T-helper 1 cell treated with Interleukin-12 subunit alpha and Interleukin-12 subunit beta and Interleukin-4 antibody, amounts not matched to agents 30 ng/mL and 1 ng/mL, for 36 hours (primary cell): ENCODE results near the gene ANKRD44. TPM values are rescaled to one million over a fixed set of nuclear protein-coding genes. Genes with fewer than 3 reads are reported as not detected.
"Not testable (repeated sequence)": the region's sequence is repeated elsewhere in the genome, so short reads cannot be mapped to it uniquely, and the experiment has no call there.

ENCODE experiments used
- intact Hi-C: fragments of 100-400 bp; cut with micrococcal nuclease; formaldehyde crosslinking; loops from one replicate; pipeline ENCODE4 v1.15.1; 2024
- total RNA-seq: library from RNA; stranded (reverse); gene quantifications from 2 replicates; pipeline ENCODE4 v1.2.3, GENCODE V29; 2022

The ANKRD44 gene
- total RNA-seq, 1 donor from 2014 or later: 256 TPM

DNA sequence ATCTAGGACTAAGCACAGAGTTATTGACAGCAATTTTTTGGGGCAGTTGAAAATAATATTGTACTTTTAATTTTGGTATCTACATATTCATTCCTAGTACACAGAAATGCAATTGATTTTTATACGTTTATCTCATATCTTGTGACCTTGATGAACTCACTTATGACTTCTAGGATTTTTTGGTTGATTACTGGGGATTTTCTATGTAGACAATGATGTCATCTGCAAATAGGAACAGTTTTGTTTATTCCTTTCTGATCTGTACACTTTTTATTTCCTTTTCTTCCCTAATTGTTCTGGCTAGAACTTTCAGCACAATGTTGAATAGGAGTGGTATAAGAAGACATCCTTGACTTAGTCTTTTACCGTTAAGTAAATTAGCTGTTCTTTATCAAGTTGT, 240.6 kb downstream of the ANKRD44 start:
- intact Hi-C loops: no loop called here

GRCh38 chr2:197062574-197062973, 248.0 kb downstream of the ANKRD44 start:
- intact Hi-C loops: loop anchor here (5.0 kb wide), 1 partner anchor 135 kb away; the partner anchor contains the start of gene PGAP1

- intact Hi-C loops: no loop called here
These were observed 251.1 kb downstream of the ANKRD44 start for GRCh38 chr2:197059477-197059876.

GRCh38 chr2:197058777-197059300, 251.7 kb downstream of the ANKRD44 start:
- intact Hi-C loops: no loop called here

DNA sequence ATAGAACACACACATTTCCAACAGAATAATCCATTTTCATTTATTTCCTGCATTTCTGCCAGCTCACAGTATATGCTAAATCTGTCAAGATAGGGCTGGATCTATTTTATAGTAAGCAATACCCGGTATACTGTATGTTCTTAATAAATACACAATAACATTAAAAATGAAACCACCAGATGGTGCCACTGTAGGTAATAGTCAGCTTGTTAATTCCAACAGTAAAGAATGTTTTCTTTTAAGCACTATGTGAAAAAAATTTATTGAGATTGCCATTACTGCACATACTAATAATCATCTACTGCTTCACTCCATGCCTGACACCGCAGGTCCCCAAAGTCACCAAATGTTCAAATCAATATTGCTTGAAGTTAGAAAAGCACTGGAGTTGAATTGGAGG, 252.6 kb downstream of the ANKRD44 start:
- intact Hi-C loops: no loop called here

DNA sequence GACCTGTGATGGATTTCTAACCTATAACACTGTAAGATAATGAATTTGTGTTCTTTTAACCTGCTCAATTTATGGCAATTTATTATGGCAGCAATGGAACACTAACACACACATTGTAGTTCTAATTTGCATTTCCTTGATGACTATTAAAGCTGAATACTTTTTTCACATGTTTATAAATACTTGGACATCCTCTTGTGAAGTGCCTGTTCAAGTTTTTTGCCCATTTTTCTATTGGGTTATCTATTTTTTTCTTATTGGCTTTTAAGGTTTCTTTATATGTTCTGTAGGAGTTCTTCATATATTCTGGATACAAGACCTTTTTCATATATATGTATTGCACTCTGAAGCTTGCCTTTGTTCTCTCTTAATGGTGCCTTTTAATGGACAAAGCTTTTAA, 255.5 kb downstream of the ANKRD44 start:
- intact Hi-C loops: no loop called here

GRCh38 chr2:197054437-197054836, 256.1 kb downstream of the ANKRD44 start:
- intact Hi-C loops: no loop called here

GRCh38 chr2:197052356-197052755, 258.2 kb downstream of the ANKRD44 start:
- intact Hi-C loops: no loop called here

GRCh38 chr2:197045115-197045514, 265.5 kb downstream of the ANKRD44 start:
- intact Hi-C loops: no loop called here

- intact Hi-C loops: no loop called here
These were observed 267.8 kb downstream of the ANKRD44 start for GRCh38 chr2:197042739-197043196.

DNA sequence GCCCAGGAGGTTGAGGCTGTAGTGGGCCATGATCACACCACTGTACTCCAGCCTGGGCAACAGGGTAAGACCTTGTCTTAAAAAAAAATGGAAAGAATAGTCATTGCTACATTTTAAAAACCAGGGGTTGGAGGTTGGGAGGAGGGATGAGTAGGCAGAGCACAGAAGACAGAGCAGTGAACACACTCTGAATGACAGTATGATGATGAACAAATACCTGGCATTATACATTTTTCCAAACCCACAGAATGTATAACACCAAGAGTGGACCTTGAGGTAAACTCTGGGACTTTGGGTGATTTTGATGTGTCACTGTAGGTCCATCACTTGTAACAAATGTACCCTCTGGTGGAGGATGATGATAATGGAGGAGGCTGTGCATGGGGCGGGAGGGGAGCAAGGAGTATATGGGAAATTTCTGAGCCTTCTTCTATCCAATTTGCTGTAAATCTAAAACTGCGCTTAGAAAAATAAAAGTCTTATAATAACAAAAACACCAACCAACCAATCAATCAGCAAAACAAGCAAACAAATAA, 272.6 kb downstream of the ANKRD44 start:
- intact Hi-C loops: no loop called here

GRCh38 chr2:197035002-197035401, 275.6 kb downstream of the ANKRD44 start:
- intact Hi-C loops: no loop called here

DNA sequence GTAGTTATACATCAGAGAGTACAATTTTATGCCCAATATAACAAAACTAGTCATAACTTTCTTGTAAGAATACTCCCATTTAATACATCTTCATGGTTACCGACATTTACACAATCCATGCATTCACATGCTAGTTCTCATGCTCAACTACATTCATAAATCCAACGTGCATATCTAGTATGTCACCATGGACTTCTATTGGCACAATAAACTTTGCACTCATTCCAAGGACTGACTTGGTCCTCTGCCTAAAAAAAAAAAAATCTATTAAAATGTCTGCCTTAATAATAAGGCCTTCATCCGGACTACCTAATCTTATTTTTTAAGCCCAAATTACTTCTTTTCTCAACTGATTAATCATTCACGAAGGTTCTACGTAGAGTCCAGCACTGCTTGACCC, 276.3 kb downstream of the ANKRD44 start:
- intact Hi-C loops: no loop called here

DNA sequence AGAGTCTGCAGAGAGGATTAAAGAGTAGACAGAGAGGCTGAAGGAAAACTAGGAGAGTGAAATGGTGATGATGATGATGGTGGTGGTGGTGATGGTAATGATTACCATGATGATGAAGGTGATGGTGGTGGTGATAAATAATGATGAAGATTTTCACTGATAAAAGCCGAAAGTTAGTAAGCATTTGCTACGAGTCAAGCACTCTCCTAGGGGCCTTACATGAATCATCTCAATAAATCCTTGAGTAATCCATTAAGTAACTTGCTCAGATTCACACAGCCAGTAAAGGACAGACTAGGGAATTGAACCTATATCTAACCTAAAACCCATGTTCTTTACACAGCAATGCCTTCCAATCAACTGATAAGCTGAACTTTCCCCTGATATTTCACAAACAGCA, 277.4 kb downstream of the ANKRD44 start:
- intact Hi-C loops: no loop called here

DNA sequence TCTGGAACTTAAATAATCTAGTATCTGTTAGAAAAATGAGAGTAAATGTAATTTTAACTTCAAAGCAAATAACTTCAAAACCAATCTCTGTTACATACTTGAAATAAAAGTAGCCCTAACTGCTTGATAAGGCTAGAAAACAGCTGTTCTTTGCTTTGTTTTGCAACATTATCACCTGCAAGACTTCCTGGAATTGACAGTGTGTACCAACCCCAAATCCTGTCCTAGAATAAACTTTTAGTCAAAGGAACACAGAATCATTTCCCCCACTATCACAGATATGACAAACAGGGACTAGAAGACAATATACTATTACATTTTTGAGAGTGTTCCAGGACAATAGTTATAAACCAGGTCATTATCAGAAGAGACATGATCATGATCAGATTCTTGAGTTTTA, 278.8 kb downstream of the ANKRD44 start:
- intact Hi-C loops: no loop called here

GRCh38 chr2:197030090-197030489, 280.5 kb downstream of the ANKRD44 start:
- intact Hi-C loops: no loop called here

DNA sequence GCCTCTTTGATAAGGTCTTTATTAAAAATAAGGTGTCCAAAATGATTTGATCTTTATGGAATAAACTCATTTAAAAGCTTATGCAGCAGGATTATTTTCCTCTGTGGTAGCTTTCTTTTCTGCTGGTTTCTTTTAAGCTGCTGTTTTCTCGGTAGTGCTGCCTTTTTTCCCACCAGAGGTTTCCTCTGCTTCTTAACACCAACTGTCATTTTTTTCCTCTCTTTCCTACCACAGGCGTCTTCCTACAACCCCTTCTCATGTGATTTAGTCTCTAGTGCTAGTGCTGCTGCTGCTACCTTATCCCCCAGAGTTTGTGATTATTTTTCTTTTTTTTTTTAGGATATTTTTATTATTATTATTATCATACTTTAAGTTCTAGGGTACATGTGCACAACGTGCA, 281.9 kb downstream of the ANKRD44 start:
- intact Hi-C loops: no loop called here

- intact Hi-C loops: no loop called here
These were observed 282.4 kb downstream of the ANKRD44 start for GRCh38 chr2:197028230-197028629.

DNA sequence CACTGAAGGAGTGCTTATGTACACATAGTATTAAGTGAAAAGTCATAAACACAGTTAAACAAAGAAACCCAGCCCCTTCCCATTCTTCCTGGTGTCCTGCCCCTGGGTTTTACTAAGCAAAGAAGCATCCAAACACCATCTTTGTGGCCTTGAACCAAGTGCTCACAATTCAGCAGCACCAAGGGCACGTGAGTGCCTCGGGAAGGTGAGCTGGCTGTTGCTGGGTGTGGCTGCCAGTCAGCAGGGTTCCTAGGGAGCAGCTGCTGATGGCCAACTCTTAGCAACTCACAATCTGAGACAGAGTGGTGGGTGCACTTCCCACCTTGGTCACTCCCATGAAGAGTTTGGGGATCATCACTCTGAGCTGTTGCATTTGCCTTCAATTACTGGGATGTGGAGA, 286.4 kb downstream of the ANKRD44 start:
- intact Hi-C loops: no loop called here

- intact Hi-C loops: not testable (repeated sequence)
These were observed 289.7 kb downstream of the ANKRD44 start for GRCh38 chr2:197020921-197021320.

GRCh38 chr2:197013098-197013497, 297.5 kb downstream of the ANKRD44 start:
- intact Hi-C loops: no loop called here

GRCh38 chr2:197011801-197012641, 298.6 kb downstream of the ANKRD44 start:
- intact Hi-C loops: loop anchor here (1.0 kb wide), 1 partner anchor 366 kb away; no protein-coding TSS in a partner anchor

DNA sequence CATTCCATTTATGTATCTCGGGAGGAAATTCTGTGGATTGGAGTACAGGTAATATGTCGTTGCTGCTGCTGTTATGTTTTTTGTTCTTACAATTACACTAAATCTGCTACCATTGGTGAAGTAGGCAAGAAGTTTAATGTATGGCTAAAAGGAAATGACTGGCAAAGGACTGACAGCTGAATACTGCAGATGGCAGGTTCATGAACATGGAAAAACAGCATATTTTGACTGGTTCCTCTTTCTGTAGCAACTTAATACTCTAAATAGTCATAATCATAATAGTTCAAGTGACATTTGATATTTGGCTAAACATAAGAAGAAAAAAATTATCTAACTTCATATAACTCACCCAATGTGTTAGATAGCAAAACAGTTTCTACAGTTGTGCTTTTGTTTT, 299.6 kb downstream of the ANKRD44 start:
- intact Hi-C loops: no loop called here
